HG02759 (cell line): ENCODE measurements around the gene FAM228A.
"Not testable (repeated sequence)": the region's sequence is repeated elsewhere in the genome, so short reads cannot be mapped to it uniquely, and the experiment has no call there.

Experiments used
- ATAC-seq: cut with Tn5 transposase; IDR thresholded peaks from one replicate; pipeline ENCODE4 v1.9.1; 2021; ENCODE audit warnings: mild to moderate bottlenecking, moderate library complexity; ENCODE audit not compliant: unreplicated experiment

The FAM228A gene

GRCh38 chr2:24190503-24190902 lies 15.7 kb downstream of the FAM228A start:
- no peak for ATAC-seq

GRCh38 chr2:24191156-24191555 lies 16.3 kb downstream of the FAM228A start:
- ATAC-seq = no peak

- no peak for ATAC-seq
These were observed 17.0 kb downstream of the FAM228A start for GRCh38 chr2:24191848-24192247.

GRCh38 chr2:24197213-24197612 lies 22.4 kb downstream of the FAM228A start:
- ATAC-seq = not testable (repeated sequence)

- no peak for ATAC-seq
These were observed 25.2 kb downstream of the FAM228A start for GRCh38 chr2:24199968-24200590.

GRCh38 chr2:24200799-24201198 lies 25.9 kb downstream of the FAM228A start:
- no peak for ATAC-seq

- ATAC-seq = no peak
These were observed 28.4 kb downstream of the FAM228A start for GRCh38 chr2:24203029-24203786.

- no peak for ATAC-seq
These were observed 28.9 kb downstream of the FAM228A start for GRCh38 chr2:24203787-24204150.

GRCh38 chr2:24204505-24204904 lies 29.7 kb downstream of the FAM228A start:
- ATAC-seq = no peak

GRCh38 chr2:24205131-24205530 lies 30.3 kb downstream of the FAM228A start:
- ATAC-seq = no peak

GRCh38 chr2:24206242-24206641 lies 31.4 kb downstream of the FAM228A start:
- no peak for ATAC-seq

- ATAC-seq = no peak
These were observed 31.9 kb downstream of the FAM228A start for GRCh38 chr2:24206714-24207113.

GRCh38 chr2:24207359-24207758 lies 32.5 kb downstream of the FAM228A start:
- ATAC-seq = no peak

- no peak for ATAC-seq
These were observed 33.6 kb downstream of the FAM228A start for GRCh38 chr2:24208490-24208889.

GRCh38 chr2:24209389-24210105 lies 34.7 kb downstream of the FAM228A start:
- no peak for ATAC-seq

GRCh38 chr2:24210106-24210455 lies 35.2 kb downstream of the FAM228A start:
- ATAC-seq = no peak

- ATAC-seq = no peak
These were observed 35.9 kb downstream of the FAM228A start for GRCh38 chr2:24210723-24211122.

GRCh38 chr2:24211408-24211807 lies 36.6 kb downstream of the FAM228A start:
- no peak for ATAC-seq

GRCh38 chr2:24214880-24215279 lies 40.0 kb downstream of the FAM228A start:
- ATAC-seq = peak; percentile 98

GRCh38 chr2:24220554-24221291 lies 45.9 kb downstream of the FAM228A start:
- no peak for ATAC-seq

GRCh38 chr2:24221343-24222050 lies 46.6 kb downstream of the FAM228A start:
- no peak for ATAC-seq
